HCT116 (cell line): ENCODE data around the gene RASA2. TPM values are rescaled to one million over a fixed set of nuclear protein-coding genes. Genes with fewer than 3 reads are reported as not detected.
A peak's percentile ranks its signal among the peaks of the same experiment; 100 is the strongest.

Source experiments
- ATAC-seq: fragments of 200-7000 bp; cut with Tn5 transposase; 2 replicates; pipeline ENCODE4 v1.9.1; 2020; ENCODE audit warnings: mild to moderate bottlenecking, moderate library complexity
- BruUV-seq: library from RNA; stranded (reverse); fragments of 400-500 nt; replicated peaks from 2 replicates; lab custom pipeline; 2021; lab: Mats Ljungman, UMichigan
- CTCF ChIA-PET: fragments of 300-600 bp; sonication (Branson Sonifier 250); formaldehyde crosslinking; loops from one replicate; lab custom pipeline; 2021; ENCODE audit warnings: antibody characterized with exemption; lab: Charles Lee
- POLR2A ChIA-PET: fragments of 300-600, 350-600 bp; sonication (Branson Sonifier 250); formaldehyde crosslinking; loops from one replicate; lab custom pipeline; 2021; ENCODE audit warnings: antibody characterized with exemption; lab: Charles Lee
- RAD21 ChIA-PET, 2 experiments: fragments of 300-600 bp; sonication (Branson Sonifier 250); formaldehyde crosslinking; loops; one replicate each; lab custom pipeline; 2023; ENCODE audit warnings: low total read pairs in 2 of 2; ENCODE audit not compliant: uncharacterized antibody in 2 of 2, unreplicated experiment in 2 of 2, low non-redundant PET in 1 of 2; lab: Charles Lee
- DNase-seq: peaks from one replicate; pipeline ENCODE4 v3.0.0-alpha.2; 2010; ENCODE audit warnings: low read depth, low spot score
- H2AFZ ChIP-seq: fragments of 200-600 bp; shearing (Covaris generic), sonication (generic); 2 replicates; pipeline ENCODE4 v1.6.1; 2017; ENCODE audit warnings: low read depth, mixed run types, mixed read lengths, antibody characterized with exemption, low read length; ENCODE audit not compliant: poor library complexity, severe bottlenecking
- H3K27ac ChIP-seq: 2 replicates; pipeline ENCODE4 v1.5.1; 2012; ENCODE audit warnings: low read depth, low read length
- H3K27me3 ChIP-seq: fragments of 200-600 bp; sonication (generic); 2 replicates; pipeline ENCODE4 v1.6.1; 2016; ENCODE audit warnings: mixed run types, low read length, mixed read lengths; ENCODE audit not compliant: insufficient read depth
- H3K36me3 ChIP-seq, 2 experiments: fragments of 200-500 bp in 1 of 2; fragments of 200-600 bp in 1 of 2; sonication (Bioruptor generic) in 1 of 2; sonication (generic) in 1 of 2; 2 replicates each; pipeline versions ENCODE4 v1.5.1 to v1.6.1; 2014 to 2016; ENCODE audit warnings: low read length in 2 of 2, inconsistent platforms in 1 of 2, mixed read lengths in 1 of 2, mixed run types in 1 of 2; ENCODE audit not compliant: insufficient read depth in 2 of 2, control insufficient read depth in 1 of 2
- H3K4me1 ChIP-seq, 2 experiments: fragments of 200-600 bp in 1 of 2; sonication (generic) in 1 of 2; 2 replicates each; pipeline versions ENCODE4 v1.5.1 to v1.6.1; 2012 to 2017; ENCODE audit warnings: low read length in 2 of 2, inconsistent platforms in 1 of 2, mild to moderate bottlenecking in 1 of 2, mixed read lengths in 1 of 2, mixed run types in 1 of 2, moderate library complexity in 1 of 2; ENCODE audit not compliant: insufficient read depth in 2 of 2, control insufficient read depth in 1 of 2
- H3K4me2 ChIP-seq: fragments of 200-600 bp; sonication (generic); 2 replicates; pipeline ENCODE4 v1.6.1; 2017; ENCODE audit warnings: mixed run types, low read length, mixed read lengths
- H3K4me3 ChIP-seq, 2 experiments: fragments of 200-600 bp in 1 of 2; sonication (generic) in 1 of 2; replicated peaks in 1 of 2; 2 replicates each; pipeline ENCODE4 v1.5.1; 2011 to 2016; ENCODE audit warnings: low read length in 2 of 2, control low read depth in 1 of 2, low read depth in 1 of 2, mild to moderate bottlenecking in 1 of 2, mixed read lengths in 1 of 2, mixed run types in 1 of 2
- H3K79me2 ChIP-seq: fragments of 200-600 bp; sonication (generic); 2 replicates; pipeline ENCODE4 v1.6.1; 2017; ENCODE audit warnings: mild to moderate bottlenecking, mixed run types, low read length, moderate library complexity, mixed read lengths; ENCODE audit not compliant: insufficient read depth
- H3K9ac ChIP-seq: fragments of 200-600 bp; sonication (generic); 2 replicates; pipeline ENCODE4 v1.6.1; 2016; ENCODE audit warnings: low read length, mixed read lengths
- H3K9me2 ChIP-seq: fragments of 200-600 bp; sonication (generic), shearing (Covaris generic); 2 replicates; pipeline ENCODE4 v1.6.1; 2017; ENCODE audit warnings: mixed run types, mild to moderate bottlenecking, moderate library complexity; ENCODE audit not compliant: insufficient read depth
- H3K9me3 ChIP-seq, 2 experiments: fragments of 200-500 bp in 1 of 2; fragments of 200-600 bp in 1 of 2; sonication (Bioruptor generic) in 1 of 2; sonication (generic) in 1 of 2; 2 replicates each; pipeline ENCODE4 v1.6.1; 2014 to 2017; ENCODE audit warnings: low read length in 2 of 2, mixed read lengths in 2 of 2, inconsistent platforms in 1 of 2, low read depth in 1 of 2, mild to moderate bottlenecking in 1 of 2, mixed run types in 1 of 2, moderate library complexity in 1 of 2; ENCODE audit not compliant: control insufficient read depth in 1 of 2, insufficient read depth in 1 of 2
- H4K20me1 ChIP-seq: fragments of 200-600 bp; sonication (generic), shearing (Covaris generic); 2 replicates; pipeline ENCODE4 v1.6.1; 2017; ENCODE audit warnings: mixed run types, mild to moderate bottlenecking, moderate library complexity; ENCODE audit not compliant: insufficient read depth
- EZH2phosphoT487 ChIP-seq: fragments of 200-600 bp; IDR thresholded peaks from 2 replicates; pipeline ENCODE4 v1.6.1; 2018; ENCODE audit warnings: antibody characterized with exemption, borderline replicate concordance
- POLR2AphosphoS5 ChIP-seq: IDR thresholded peaks from 2 replicates; pipeline ENCODE4 v1.6.1; 2011; ENCODE audit warnings: mild to moderate bottlenecking, low read depth, low read length, moderate library complexity
- RAD21 ChIP-seq: IDR thresholded peaks from 2 replicates; pipeline ENCODE4 v1.6.1; 2012; ENCODE audit warnings: low read depth, mild to moderate bottlenecking
- SRF ChIP-seq: IDR thresholded peaks from 2 replicates; pipeline ENCODE4 v1.6.1; 2012; ENCODE audit warnings: low read depth
- YY1 ChIP-seq: IDR thresholded peaks from 2 replicates; pipeline ENCODE4 v1.6.1; 2011; ENCODE audit warnings: low read length, low read depth, moderate library complexity, mild to moderate bottlenecking; ENCODE audit not compliant: insufficient replicate concordance; ENCODE audit errors: extremely low read depth
- intact Hi-C: fragments of 100-400 bp; cut with micrococcal nuclease; formaldehyde crosslinking; loops from 2 replicates; pipeline ENCODE4 v1.10.0; 2022
- total RNA-seq: library from RNA; stranded (reverse); gene quantifications from one replicate; pipeline ENCODE4 v1.2.1, GENCODE V29; 2021; ENCODE audit not compliant: unreplicated experiment
- TF ChIP-seq, protein P1 (sequence below), 3 experiments: fragments of 200-600 bp in 1 of 3; sonication (generic) in 1 of 3; IDR thresholded peaks in 2 of 3; conservative IDR thresholded peaks in 1 of 3; 2 replicates each; pipeline ENCODE4 v1.5.1; 2012 to 2017; ENCODE audit warnings: low read depth in 2 of 3, low read length in 2 of 3, antibody characterized with exemption in 1 of 3, borderline replicate concordance in 1 of 3, control low read depth in 1 of 3, mild to moderate bottlenecking in 1 of 3, mixed read lengths in 1 of 3, mixed run types in 1 of 3, moderate library complexity in 1 of 3; ENCODE audit not compliant: insufficient read depth in 1 of 3

Gene RASA2
- total RNA-seq, 1 experiment from 2014 or later: 12.8 TPM

DNA sequence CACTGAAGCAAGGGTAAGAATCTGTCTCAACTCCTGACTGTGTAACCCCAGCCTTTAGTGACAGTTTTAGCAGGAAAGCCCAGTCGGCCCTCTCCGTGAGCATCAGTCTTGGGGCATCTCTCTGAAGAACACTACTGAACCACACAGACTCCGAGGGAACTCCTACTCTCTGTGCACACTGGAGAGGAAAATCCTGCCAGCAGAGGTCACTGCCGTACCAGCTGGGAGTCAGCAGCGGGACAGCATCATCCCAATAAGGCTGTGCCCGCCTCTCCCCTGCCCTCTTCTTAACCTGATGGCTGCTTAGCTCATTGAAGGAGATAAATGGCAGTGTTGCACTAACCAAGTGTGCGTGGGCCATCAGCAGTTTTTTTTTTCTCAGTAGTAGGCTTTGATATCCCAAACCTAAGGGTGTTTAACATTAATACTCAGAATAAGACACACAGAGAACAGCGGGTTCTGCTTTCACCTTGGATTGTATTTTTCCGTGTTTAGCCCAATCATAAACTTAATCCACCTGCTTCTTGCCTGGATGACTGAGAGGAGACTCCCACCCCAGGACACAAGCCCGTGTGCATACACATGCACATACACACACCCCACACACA is 26.6 kb upstream of the RASA2 start:
- H3K9me2 ChIP-seq: no peaks in the 10 kb centered on the region
- H3K4me2 ChIP-seq: peak overlapping the region; percentile 20; the same call in 1 of the 2 replicates
- peak; percentile 75 for DNase-seq
- intact Hi-C loops: loop anchor here (1.0 to 10.0 kb wide), 4 partner anchors 101 to 815 kb away; no protein-coding TSS in a partner anchor
- H4K20me1 ChIP-seq: no peaks in the 10 kb centered on the region
- ChIA-PET CTCF (interaction anchor here (0.6 to 5.7 kb wide), 16 partner anchors 22 to 228 kb away, joined by 3 to 87 read pairs (median 4); partner anchors contain the start of genes PXYLP1 and RASA2), RAD21 (interaction anchor here (1.0 to 1.7 kb wide), 4 partner anchors 100 to 148 kb away, joined by 3 to 9 read pairs (median 6); no protein-coding TSS in a partner anchor), POLR2A (interaction anchor here (0.9 kb wide), 1 partner anchor 149 kb away, joined by 3 read pairs; no protein-coding TSS in a partner anchor)
- ATAC-seq: peak; percentile 100
- peak overlapping the region; percentile 84 for H2AFZ ChIP-seq
- no peak overlapping the region for H3K4me3 ChIP-seq
- BruUV-seq: no TSS peak
- H3K36me3 ChIP-seq: no peaks in the 10 kb centered on the region
- H3K4me1 ChIP-seq: peaks cover 0 to 5% of the 10 kb centered on the region in 2 experiments; a peak in 2 of 4 replicates
- H3K9ac ChIP-seq: no peak overlapping the region
- peak; percentile 96 for TF ChIP-seq RAD21
- TF ChIP-seq, protein P1, sequence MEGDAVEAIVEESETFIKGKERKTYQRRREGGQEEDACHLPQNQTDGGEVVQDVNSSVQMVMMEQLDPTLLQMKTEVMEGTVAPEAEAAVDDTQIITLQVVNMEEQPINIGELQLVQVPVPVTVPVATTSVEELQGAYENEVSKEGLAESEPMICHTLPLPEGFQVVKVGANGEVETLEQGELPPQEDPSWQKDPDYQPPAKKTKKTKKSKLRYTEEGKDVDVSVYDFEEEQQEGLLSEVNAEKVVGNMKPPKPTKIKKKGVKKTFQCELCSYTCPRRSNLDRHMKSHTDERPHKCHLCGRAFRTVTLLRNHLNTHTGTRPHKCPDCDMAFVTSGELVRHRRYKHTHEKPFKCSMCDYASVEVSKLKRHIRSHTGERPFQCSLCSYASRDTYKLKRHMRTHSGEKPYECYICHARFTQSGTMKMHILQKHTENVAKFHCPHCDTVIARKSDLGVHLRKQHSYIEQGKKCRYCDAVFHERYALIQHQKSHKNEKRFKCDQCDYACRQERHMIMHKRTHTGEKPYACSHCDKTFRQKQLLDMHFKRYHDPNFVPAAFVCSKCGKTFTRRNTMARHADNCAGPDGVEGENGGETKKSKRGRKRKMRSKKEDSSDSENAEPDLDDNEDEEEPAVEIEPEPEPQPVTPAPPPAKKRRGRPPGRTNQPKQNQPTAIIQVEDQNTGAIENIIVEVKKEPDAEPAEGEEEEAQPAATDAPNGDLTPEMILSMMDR (IDR thresholded peaks at IDR 0.05 in 2 of 3, conservative IDR thresholded peaks at IDR 0.05 in 1 of 3; ENCODE audit: borderline replicate concordance in 1 of 3, insufficient read depth in 1 of 3, low read depth in 2 of 3, low read length in 2 of 3): peak; percentile 88 to 90 (median 90)
- peak; percentile 22 for TF ChIP-seq YY1
- TF ChIP-seq EZH2phosphoT487: no peak
- no peak for TF ChIP-seq POLR2AphosphoS5
- TF ChIP-seq SRF: peak; percentile 70
- H3K27ac ChIP-seq: no peak overlapping the region
- peaks cover 0 to 3% of the 10 kb centered on the region in 2 experiments; a peak in 1 of 4 replicates for H3K9me3 ChIP-seq
- no peaks in the 10 kb centered on the region for H3K79me2 ChIP-seq
- no peaks in the 10 kb centered on the region for H3K27me3 ChIP-seq
